AG08396 (cell line): Measurements from ENCODE around the gene UNC80.

ENCODE experiments used
- DNase-seq: peaks from one replicate; pipeline ENCODE4 v3.0.0; 2012; ENCODE audit warnings: low spot score, mixed read lengths

The UNC80 gene

GRCh38 chr2:209817844-209818271 lies 46.2 kb downstream of the UNC80 start:
- no peak for DNase-seq

DNA sequence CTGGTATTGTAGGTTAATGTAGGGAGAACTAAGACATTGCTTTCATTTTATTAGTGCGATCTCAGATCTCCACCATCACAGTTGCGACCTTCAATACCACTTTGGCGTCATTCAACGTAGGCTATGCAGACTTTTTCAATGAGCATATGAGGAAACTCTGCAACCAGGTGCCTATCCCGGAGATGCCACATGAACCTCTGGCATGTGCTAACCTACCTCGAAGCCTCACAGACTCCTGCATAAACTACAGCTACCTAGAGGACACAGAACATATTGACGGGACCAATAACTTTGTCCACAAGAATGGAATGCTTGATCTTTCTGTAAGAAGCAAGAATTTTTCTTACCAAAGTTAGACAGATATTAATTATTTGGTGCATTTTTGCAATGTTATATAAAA lies 47.3 kb downstream of the UNC80 start:
- DNase-seq = no peak

DNA sequence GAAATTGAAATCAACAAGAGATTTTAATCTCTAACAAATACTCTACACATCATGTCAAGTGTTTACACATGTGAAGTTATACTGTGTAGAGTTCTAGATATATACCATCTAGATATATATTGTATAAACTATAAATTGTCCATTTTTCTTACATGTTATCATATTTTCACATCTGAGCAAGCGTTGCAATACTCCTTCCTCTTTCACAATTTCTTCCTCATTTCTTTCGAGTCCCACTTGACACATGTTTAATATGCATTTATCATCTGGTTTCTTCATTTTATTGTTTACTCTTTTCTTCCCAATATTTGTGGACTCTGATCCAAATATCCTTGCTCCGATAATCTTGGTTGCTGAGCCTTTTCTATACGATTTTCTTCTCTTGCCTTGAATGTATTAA lies 50.2 kb downstream of the UNC80 start:
- DNase-seq = no peak

- no peak for DNase-seq
These were observed 51.9 kb downstream of the UNC80 start for GRCh38 chr2:209823484-209823883.

GRCh38 chr2:209824391-209824790 lies 52.8 kb downstream of the UNC80 start:
- no peak for DNase-seq

DNA sequence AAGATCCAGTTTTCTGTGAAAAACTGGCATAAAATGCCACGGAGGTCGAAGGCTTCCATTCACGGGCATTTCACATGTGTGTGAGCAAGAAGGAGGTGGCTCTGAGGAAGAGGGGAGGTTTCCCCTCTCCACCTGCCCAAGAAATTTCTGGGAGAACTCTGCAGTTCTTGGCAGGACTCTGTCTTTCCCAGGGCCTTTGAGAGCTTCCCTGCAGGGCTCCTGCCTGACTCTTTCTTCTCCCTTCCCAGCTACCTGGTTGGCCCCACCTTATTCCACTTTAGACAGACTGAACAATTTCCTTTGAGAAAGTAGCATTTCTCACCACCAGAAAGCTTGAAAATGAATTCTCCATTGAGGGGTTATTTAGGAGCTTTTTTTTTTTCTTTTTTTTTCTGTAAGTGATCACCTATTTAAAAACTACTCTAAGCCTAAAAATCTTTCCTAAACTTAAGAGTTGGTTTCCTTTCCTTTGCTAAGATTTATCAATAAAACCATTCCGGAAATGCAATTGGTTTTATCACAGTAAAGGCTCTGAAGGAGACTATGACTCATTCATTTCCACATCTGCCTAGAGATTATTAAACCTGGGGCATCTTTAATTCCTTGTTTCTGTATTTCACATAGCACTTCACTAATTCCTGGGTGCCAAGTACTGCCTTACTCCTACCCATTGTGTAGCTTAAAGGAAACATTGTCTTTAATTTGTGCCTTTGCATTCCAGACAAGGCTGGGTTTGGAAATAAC lies 59.3 kb downstream of the UNC80 start:
- DNase-seq = no peak

DNA sequence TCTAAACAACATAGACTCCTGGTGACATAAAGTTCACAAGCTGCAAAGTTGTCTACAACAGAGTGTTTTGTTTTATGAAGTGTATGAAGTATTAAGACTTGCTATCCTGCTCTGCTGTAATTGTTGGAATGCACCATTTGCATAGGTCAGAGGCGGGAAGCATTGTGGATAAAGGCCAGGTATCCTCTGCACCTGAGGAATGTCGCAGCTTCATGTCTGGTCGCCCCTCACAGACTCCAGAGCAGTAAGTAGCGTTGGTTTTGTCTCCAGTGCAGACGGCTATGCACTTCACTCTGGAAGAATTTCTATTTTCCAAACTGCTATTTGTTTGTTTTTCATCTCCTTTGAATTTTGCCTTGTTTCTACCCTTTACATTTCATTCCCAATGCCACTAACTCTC lies 63.1 kb downstream of the UNC80 start:
- no peak for DNase-seq

DNA sequence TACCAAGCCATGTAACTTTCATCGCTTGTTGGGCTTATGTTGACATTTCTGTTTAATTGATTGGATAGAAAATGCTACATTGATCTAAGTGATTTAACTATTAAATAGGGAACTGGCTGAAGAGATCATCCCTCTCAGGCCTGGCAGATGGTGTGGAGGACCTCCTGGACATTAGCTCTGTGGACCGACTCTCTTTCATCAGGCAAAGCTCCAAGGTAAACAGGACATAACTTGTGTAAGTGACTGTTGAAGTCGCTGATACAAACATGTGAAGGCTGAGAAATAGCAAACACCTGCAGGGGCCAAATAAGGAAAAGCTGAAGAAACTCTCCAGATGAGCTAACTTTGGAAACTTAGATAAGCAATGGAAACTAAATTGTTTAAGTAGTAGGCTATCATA lies 68.8 kb downstream of the UNC80 start:
- DNase-seq = no peak

- DNase-seq = no peak
These were observed 74.0 kb downstream of the UNC80 start for GRCh38 chr2:209845666-209846065.

DNA sequence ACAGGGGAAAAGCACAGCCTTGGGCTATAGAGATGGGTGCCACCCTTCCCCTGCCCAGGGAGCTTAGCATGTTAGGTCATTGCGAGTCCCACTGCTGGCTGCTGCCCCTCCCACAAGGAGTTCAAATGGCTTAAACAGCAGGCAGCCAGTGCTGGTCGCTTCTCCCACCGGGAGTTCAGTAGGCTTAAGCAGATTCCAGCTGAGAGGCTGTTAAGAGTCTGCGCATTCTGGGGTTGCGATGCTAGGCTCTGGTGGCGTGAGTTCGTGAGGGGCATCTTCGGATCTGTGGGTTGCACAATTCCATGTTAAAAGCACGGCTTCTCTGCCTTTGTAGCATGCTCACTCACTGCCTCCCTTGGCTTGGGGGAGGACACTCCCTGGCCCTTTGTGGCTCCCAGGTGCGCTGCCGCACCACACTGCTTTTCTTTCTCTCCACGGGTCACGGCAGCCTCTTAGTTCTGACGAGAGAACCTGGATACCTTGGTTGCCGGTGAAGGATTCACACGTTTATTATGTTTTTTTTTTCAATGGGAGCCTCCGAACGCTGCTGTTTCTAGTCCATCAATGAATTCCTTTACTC lies 93.2 kb downstream of the UNC80 start:
- no peak for DNase-seq

- DNase-seq = no peak
These were observed 96.8 kb downstream of the UNC80 start for GRCh38 chr2:209868271-209868994.

GRCh38 chr2:209870067-209870466 lies 98.4 kb downstream of the UNC80 start:
- DNase-seq = no peak

DNA sequence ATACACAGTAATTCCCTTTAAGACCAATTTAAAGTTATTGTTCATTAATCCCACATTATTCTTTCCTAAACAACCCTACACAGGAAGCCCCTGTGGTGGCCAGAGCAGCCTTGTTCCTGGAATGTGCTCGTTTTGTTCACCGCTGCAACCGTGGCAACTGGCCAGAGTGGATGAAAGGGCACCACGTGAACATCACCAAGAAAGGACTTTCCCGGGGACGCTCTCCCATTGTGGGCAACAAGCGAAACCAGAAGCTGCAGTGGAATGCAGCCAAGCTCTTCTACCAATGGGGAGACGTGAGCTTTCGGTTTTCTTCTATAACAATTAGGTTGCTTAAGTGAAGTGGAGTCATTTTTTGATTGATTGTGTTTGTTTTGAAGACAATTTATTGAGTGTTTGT lies 101.0 kb downstream of the UNC80 start:
- peak; percentile 5 for DNase-seq

DNA sequence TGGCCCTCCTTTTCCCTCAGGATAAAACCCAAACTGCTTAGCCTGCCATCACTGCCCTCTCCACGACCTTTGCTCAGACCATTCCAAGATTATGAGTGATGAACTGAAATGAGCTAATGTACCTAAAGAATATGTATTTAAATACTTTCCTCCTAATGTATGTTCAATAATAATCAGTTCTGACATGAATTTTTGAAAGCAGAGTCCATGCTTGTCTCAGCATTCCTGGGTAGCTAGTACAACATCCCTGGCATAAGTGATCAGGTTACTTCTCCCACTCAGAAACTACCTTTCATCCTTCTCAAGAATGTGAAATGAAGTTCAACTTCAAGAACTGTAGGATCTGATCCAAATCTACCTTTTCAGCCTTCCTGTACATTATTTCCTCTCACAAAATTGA lies 103.6 kb downstream of the UNC80 start:
- no peak for DNase-seq

- no peak for DNase-seq
These were observed 104.6 kb downstream of the UNC80 start for GRCh38 chr2:209876211-209876610.

- DNase-seq = no peak
These were observed 107.1 kb downstream of the UNC80 start for GRCh38 chr2:209878701-209879100.

DNA sequence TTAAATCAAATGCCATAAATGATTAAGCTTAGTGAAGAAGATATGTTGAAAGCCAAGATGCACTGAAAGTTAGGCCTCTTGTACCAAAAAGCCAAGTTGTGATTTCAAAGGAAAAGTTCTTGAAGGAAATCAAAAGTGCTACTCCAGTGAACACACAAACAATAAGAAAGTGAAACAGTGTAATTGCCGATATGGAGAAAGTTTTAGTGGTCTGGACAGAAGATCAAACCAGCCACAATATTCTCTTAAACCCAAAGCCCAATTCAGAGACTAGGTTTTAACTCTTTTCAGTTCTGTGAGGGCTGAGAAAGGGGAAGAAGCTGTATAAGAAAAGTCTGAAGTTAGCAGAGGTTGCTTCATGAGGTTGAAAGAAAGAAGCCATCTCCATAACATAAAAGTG lies 129.0 kb downstream of the UNC80 start:
- DNase-seq = no peak

- DNase-seq = no peak
These were observed 129.5 kb downstream of the UNC80 start for GRCh38 chr2:209901172-209901571.

DNA sequence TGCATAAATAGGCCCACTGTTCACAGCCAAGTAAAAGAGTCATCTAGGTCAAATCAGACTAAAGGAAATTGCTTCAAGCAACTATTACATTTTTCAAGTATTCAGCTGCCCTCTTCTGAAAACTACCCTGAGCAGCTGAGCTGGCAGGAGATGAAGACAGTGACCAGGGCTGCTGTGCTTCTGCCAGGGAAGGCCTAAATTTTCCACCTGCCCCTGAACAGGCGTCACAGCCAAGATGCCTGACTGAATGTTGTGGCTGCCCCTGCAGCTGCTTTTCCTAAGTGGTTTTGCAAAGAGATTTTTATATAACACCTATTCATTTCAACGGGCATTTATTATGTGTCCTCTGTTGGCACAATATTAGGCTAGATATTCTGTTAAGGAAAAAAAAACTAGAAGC lies 134.1 kb downstream of the UNC80 start:
- no peak for DNase-seq

DNA sequence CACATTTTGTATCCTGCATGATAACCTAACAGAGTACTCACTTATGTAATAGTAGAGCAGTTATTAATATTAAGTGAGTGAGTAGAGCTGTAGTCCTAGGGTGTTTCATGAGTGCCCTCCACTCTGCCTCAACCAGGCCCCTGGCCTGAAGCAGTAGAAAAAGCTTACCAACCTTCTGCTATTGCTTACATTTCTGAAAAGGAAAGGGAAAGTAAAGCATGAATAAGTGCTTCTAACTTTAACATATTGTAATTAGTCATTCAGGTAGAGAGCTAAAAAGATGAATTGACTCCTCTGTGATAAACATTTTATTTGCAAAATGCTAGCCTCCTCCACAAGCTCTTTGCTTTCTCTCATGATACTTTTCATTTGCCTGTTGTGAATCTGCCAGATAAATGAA lies 136.1 kb downstream of the UNC80 start:
- DNase-seq = no peak

- DNase-seq = no peak
These were observed 136.9 kb downstream of the UNC80 start for GRCh38 chr2:209908511-209908910.

DNA sequence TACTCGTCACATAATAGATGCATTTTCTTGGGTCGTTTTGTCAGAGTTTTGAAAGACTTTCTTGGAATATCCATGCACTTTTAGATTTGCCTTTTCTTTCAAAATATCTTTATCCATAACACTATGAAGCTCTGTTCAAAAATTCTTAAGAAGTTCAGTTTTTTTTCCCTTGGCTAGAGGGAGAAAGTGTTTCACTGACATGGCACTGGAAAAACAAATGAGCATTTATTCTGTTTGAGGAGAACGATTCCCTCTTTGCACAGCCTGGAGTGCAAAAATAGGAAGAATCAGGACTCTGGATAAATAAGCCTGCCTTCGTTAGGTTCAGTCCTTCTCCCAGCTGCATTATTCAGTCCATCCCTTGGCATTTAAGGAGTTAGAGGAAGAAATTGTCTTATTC lies 139.9 kb downstream of the UNC80 start:
- DNase-seq = no peak

- no peak for DNase-seq
These were observed 142.2 kb downstream of the UNC80 start for GRCh38 chr2:209913786-209914345.
